ENCODE results near the gene LRCOL1.

Gene LRCOL1

GRCh38 chr12:132625731-132626430 is 15.5 kb upstream of the LRCOL1 start:
- TF ChIP-seq CTCF (IDR thresholded peaks at IDR 0.05; ENCODE audit: low read depth, low read length), result no peak
- H3K4me3 ChIP-seq (ENCODE audit: low read depth, low read length), result no peak overlapping the region

- H3K4me3 ChIP-seq (ENCODE audit: low read depth, low read length), result no peak overlapping the region
- no peak for TF ChIP-seq CTCF (IDR thresholded peaks at IDR 0.05; ENCODE audit: low read depth, low read length)
Measured at GRCh38 chr12:132624910-132625630, 14.7 kb upstream of the LRCOL1 start.

DNA sequence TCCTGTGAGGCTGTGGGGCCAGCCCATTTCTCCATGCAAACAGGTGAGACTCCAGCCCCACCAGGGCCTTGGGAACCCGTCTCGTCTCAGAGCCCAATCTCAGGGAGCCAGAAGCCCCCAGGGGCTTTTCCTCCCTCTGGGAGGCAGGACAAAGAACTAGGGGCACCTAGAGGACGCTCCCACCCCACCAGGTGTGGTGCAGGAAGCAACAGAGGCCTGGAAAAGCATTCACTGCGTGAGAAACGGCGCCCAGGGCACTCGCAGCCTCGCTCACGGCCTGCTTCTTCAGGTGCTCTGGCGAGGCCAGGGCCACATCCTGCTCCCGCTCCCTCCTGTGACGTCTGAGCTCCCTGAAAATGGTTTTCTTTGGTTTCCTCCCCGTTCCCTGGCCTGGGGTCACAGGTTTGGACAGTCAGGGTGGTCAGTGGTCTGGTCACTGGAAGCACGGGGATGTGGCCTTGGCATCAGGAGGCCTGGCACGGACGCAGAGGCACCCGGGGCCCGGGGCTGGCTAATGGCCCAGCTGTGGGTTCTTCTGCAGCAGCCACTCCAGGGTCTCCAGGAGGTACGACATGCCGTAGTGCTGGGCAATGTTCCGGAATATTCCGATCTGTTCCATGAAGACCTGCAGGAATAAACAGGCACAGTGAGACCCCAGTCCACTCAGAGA is 13.9 kb upstream of the LRCOL1 start:
- no peak for TF ChIP-seq CTCF (IDR thresholded peaks at IDR 0.05; ENCODE audit: low read depth, low read length)
- H3K4me3 ChIP-seq (ENCODE audit: low read depth, low read length), result no peak overlapping the region

- TF ChIP-seq CTCF (IDR thresholded peaks at IDR 0.05; ENCODE audit: low read depth, low read length), result no peak
- H3K4me3 ChIP-seq (ENCODE audit: low read depth, low read length), result no peak overlapping the region
Measured at GRCh38 chr12:132623072-132623869, 12.9 kb upstream of the LRCOL1 start.

GRCh38 chr12:132622437-132623071 is 12.2 kb upstream of the LRCOL1 start:
- no peak for TF ChIP-seq CTCF (IDR thresholded peaks at IDR 0.05; ENCODE audit: low read depth, low read length)
- H3K4me3 ChIP-seq (ENCODE audit: low read depth, low read length), result no peak overlapping the region

- no peak overlapping the region for H3K4me3 ChIP-seq (ENCODE audit: low read depth, low read length)
- no peak for TF ChIP-seq CTCF (IDR thresholded peaks at IDR 0.05; ENCODE audit: low read depth, low read length)
Measured at GRCh38 chr12:132621657-132622435, 11.5 kb upstream of the LRCOL1 start.
